GM18868 (cell line): Measurements from ENCODE around the gene ATR.
A peak's percentile ranks its signal among the peaks of the same experiment; 100 is the strongest.
"Not testable (repeated sequence)": the region's sequence is repeated elsewhere in the genome, so short reads cannot be mapped to it uniquely, and the experiment has no call there.

Experiments used
- ATAC-seq: cut with Tn5 transposase; IDR thresholded peaks from one replicate; pipeline ENCODE4 v1.9.1; 2021; ENCODE audit warnings: mild to moderate bottlenecking, moderate library complexity; ENCODE audit not compliant: unreplicated experiment

Gene ATR

DNA sequence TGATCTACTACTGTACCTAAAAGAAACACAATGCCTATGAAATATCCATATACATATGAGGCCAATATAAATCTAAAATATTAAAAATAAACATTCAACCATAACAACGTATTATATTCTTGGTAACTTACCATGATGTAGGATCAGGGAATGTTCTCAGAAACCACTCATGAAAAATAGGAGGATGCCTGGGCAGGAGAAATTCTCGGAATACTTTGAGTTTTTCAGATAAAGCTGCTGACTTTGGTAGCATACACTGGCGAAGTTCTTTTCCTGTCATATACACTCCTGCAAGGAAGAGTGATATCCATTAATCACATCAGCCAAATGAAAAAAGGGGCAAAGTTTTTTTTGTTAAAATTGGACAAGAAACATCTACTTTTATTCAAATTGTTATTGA is 119.4 kb downstream of the ATR start:
- ATAC-seq, result no peak

DNA sequence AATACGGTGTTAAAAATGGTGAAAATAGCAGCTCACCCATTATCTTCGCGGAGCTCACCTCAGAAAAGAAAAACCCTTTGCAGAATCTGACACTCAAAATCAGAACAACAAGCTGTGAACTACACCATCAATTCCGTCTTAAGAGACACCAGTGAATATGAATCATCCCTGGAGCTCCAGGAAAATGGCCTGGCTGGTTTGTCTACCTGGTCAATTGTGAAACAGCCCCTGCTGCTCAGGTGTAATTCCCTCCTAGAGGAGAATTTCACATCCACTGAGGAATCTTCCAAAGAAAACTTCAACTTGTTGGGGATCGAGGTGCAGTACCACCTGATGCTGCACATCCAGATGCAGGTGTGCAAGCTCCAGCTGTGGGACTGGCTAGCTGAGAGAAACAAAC is 127.7 kb downstream of the ATR start:
- no peak for ATAC-seq

DNA sequence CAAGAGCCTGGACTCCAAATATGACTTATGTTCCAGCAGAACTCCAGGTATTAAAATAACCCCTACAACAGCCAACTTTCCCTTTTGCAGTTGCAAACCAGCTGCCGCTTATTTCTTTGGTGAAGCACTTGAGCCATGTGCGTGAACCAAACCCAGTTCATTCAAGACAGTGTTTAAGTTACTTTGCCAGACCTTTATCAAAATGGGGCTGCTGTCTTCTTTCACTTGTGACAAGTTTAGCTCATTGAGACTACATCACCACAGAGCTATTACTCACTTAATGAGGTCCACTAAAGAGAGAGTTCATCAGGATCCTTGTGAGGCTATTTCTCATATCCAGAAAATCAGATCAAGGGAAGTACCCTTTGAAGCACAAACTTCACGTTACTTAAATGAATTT is 128.3 kb downstream of the ATR start:
- ATAC-seq, result no peak

GRCh38 chr3:142447852-142448823 is 130.4 kb downstream of the ATR start, which contains the start of gene XRN1:
XRN1 (minus strand) TSS chr3:142448037; CDS start chr3:142447944, 93 bp downstream.
- peak; percentile 87 for ATAC-seq

- ATAC-seq, result peak; percentile 22
Observed at GRCh38 chr3:142447301-142447851, 131.2 kb downstream of the ATR start.

DNA sequence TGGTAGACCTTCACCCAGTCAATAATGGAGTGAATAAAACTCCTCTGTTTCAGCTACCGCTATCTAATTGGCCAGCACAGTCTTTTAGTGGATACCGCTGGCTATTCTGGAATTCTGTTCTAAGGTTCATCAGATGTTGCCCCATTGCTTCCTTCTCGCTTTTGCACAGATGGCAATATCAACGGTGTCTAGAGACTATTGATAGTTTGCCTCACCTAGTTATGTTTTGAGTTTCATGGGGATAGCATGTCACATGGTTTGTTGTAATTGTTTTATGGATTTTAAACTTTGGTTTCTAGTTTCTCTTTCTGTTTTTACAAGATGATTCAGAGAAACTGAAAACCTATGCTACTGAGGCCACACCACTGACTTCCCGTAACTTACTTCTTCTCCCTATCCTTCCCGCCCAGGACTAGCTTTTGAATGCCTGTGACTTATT is 132.7 kb downstream of the ATR start:
- ATAC-seq, result peak; percentile 58

GRCh38 chr3:142444343-142444742 is 134.2 kb downstream of the ATR start:
- ATAC-seq, result no peak

- not testable (repeated sequence) for ATAC-seq
Observed at GRCh38 chr3:142443060-142443459, 135.5 kb downstream of the ATR start.

GRCh38 chr3:142439499-142440220 is 138.9 kb downstream of the ATR start:
- not testable (repeated sequence) for ATAC-seq

DNA sequence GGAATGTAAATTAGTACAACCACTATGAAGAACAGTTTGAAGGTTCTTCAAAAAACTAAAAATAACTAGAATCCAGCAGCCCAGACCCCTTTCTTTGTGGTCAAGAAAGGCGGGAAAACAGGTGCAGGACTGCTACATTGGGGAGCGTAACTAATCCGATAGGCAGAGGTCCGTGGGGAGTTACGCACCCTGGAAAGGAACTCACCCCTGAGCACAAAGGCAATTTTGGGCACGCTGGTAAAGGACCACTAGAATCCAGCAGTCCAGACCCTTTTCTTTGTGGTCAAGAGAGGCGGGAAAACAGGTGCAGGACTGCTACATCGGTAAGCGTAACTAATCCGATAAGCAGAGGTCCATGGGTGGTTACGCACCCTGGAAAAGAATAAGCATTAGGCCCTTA is 140.4 kb downstream of the ATR start:
- ATAC-seq, result not testable (repeated sequence)

- no peak for ATAC-seq
Observed at GRCh38 chr3:142436951-142437585, 141.5 kb downstream of the ATR start.

- ATAC-seq, result no peak
Observed at GRCh38 chr3:142434503-142434902, 144.0 kb downstream of the ATR start.

- no peak for ATAC-seq
Observed at GRCh38 chr3:142433110-142433509, 145.4 kb downstream of the ATR start.

DNA sequence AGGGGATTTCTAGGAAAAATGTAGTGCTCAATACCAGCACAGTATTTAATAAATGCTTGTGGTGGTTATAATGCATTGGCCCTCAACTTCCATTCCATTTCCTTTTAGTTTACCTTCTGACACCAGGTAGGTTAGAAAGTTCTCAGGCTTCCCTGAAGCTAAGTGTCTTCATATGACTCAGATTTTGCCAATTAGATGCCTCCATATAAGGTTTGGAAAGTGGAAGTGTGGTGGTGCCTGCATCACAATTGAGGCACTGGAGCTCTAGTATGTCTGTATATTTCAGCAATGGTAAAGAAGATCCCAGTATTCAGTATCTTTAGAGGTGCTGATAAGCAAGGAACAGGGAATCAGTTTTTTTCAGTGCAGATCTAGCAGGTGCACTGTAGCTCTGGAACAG is 149.0 kb downstream of the ATR start:
- no peak for ATAC-seq

GRCh38 chr3:142424754-142425153 is 153.8 kb downstream of the ATR start:
- ATAC-seq, result no peak

DNA sequence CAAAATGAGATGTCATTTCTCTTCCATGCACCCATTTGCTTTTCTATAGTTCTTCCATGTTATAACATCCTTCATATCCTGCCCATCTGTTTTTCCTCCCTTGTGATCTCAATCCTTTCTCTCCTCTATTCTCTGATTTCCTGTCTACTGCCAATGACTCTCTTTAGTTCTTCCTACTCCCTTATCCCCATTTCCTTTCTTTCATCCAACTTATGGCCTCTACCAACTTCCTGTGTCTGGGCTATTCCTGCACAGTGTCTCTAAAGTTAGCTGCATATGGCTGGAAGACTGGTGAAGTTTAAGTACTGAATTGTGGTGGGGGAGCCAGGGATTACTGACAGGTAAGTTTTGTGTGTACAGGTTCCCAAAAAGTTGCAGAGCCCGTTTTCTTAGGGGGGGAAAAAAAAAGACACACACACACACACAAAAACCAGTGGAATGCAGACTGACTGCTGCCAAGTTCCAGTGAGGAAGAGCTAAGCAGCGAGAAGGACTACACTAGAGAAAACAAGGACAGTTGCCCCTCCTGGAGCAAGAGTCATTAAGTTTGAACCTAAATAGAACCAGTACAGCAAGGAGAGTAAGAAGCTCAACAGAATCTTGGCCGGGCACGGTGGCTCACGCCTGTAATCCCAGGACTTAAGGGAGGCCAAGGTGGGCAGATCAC is 159.5 kb downstream of the ATR start:
- ATAC-seq, result no peak

- no peak for ATAC-seq
Observed at GRCh38 chr3:142417302-142417701, 161.2 kb downstream of the ATR start.

DNA sequence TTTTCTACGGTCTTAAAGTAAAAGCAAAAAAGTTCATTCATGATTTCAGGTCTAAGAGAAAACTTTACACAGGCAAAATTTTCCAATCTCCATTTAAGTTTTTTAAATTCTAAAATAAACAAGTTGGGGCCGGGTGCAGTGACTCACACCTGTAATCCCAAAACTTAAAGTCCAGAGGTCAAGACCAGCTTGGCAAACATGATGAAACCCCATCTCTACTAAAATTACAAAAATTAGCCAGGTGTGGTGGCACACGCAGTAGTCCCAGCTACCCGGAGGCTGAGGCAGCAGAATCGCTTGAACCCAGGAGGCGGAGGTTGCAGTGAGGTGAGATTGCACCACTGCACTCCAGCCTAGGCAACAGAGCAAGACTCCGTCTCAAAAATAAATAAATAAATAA is 178.0 kb downstream of the ATR start:
- not testable (repeated sequence) for ATAC-seq
